ENCODE data around the gene AMN1. TPM values are rescaled to one million over a fixed set of nuclear protein-coding genes. Genes with fewer than 3 reads are reported as not detected.

AMN1 gene
- total and polyA plus RNA-seq, 2 of the 13 experiments (the other 11 are each of a cell fraction or from before 2014, with no cell fraction given) = 7.5 to 26.5 TPM

GRCh38 chr12:31756977-31757420 is 28.2 kb upstream of the AMN1 start:
- Histone ChIP-seq H3K27ac (ENCODE audit: extremely low read length, insufficient read depth, low read length) (no peak overlapping the region), H3K9me3 (ENCODE audit: low read length) (no peaks in the 10 kb centered on the region), H3K36me3 (replicated peaks in 1 of 2; ENCODE audit: control insufficient read depth in 1 of 2, insufficient read depth in 2 of 2, low read length in 2 of 2) (no peaks in the 10 kb centered on the region), H3K9ac (ENCODE audit: insufficient read depth, low read depth, low read length) (no peak overlapping the region), H3K79me2 (ENCODE audit: insufficient read depth, low read length) (no peaks in the 10 kb centered on the region), H3K4me2 (ENCODE audit: low read depth, low read length) (no peak overlapping the region), H3K27me3 (ENCODE audit: control insufficient read depth in 1 of 2, insufficient read depth in 2 of 2, low read length in 2 of 2) (no peaks in the 10 kb centered on the region), H3K4me3 (replicated peaks in 1 of 3; ENCODE audit: insufficient read depth in 1 of 3, low read depth in 2 of 3, low read length in 3 of 3) (no peak overlapping the region), H3K4me1 (ENCODE audit: insufficient read depth, low read length) (peaks cover 23% of the 10 kb centered on the region), H4K20me1 (ENCODE audit: insufficient read depth, low read length) (no peaks in the 10 kb centered on the region), H2AFZ (ENCODE audit: low read length) (no peak overlapping the region)
- no peak for TF ChIP-seq NFKBIZ (CRISPR knock-in tag; IDR thresholded peaks at IDR 0.05)
- TF ChIP-seq, protein P1, sequence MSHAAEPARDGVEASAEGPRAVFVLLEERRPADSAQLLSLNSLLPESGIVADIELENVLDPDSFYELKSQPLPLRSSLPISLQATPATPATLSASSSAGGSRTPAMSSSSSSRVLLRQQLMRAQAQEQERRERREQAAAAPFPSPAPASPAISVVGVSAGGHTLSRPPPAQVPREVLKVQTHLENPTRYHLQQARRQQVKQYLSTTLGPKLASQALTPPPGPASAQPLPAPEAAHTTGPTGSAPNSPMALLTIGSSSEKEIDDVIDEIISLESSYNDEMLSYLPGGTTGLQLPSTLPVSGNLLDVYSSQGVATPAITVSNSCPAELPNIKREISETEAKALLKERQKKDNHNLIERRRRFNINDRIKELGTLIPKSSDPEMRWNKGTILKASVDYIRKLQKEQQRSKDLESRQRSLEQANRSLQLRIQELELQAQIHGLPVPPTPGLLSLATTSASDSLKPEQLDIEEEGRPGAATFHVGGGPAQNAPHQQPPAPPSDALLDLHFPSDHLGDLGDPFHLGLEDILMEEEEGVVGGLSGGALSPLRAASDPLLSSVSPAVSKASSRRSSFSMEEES (CRISPR knock-in tag; IDR thresholded peaks at IDR 0.05) = peak; percentile 31; the same call in 1 of the 2 replicates
- TF ChIP-seq ZNF598 (CRISPR knock-in tag; IDR thresholded peaks at IDR 0.05; ENCODE audit: borderline replicate concordance) = no peak
- peak; percentile 35; the same call in 1 of the 2 replicates for TF ChIP-seq GATAD2A (CRISPR knock-in tag; IDR thresholded peaks at IDR 0.05)
- TF ChIP-seq ARNTL (CRISPR knock-in tag; IDR thresholded peaks at IDR 0.05) = no peak
- no peak for TF ChIP-seq GTF2F1 (IDR thresholded peaks at IDR 0.05; ENCODE audit: low read length)
- TF ChIP-seq MAFK (conservative IDR thresholded peaks at IDR 0.05 in 1 of 2, IDR thresholded peaks at IDR 0.05 in 1 of 2; ENCODE audit: low read length in 2 of 2) = peak in 1 of 2 experiments; percentile 9; a peak in 1 of 4 replicates
- TF ChIP-seq CHD4 (IDR thresholded peaks at IDR 0.05; ENCODE audit: borderline replicate concordance, low read length) = no peak
- peak in 1 of 2 experiments; percentile 16; a peak in 1 of 4 replicates for TF ChIP-seq EP300 (IDR thresholded peaks at IDR 0.05; ENCODE audit: low read depth in 2 of 2, low read length in 2 of 2)
- no peak for TF ChIP-seq EP300 (CRISPR knock-in tag; IDR thresholded peaks at IDR 0.05; ENCODE audit: borderline replicate concordance)
- no peak for TF ChIP-seq SOX5 (CRISPR knock-in tag; IDR thresholded peaks at IDR 0.05; ENCODE audit: borderline replicate concordance)
- TF ChIP-seq RAD51 (IDR thresholded peaks at IDR 0.05; ENCODE audit: borderline replicate concordance) = no peak
- TF ChIP-seq FOSL2 (CRISPR knock-in tag; IDR thresholded peaks at IDR 0.05) = peak; percentile 74
- intact Hi-C loops (cut with micrococcal nuclease; ENCODE audit: unreplicated experiment) = no loop called here
- POLR2A ChIA-PET = interaction anchor here (1.0 kb wide), 1 partner anchor 16 kb away, joined by 3 read pairs; no protein-coding TSS in a partner anchor
- 43% methylated on average over 1 of the region's 1 CpG for whole genome bisulfite sequencing (ENCODE audit: low lambda C conversion rate)
- DNase-seq (ENCODE audit: low spot score) (peak; percentile 41), ATAC-seq (peak; percentile 43; the same call in 1 of the 3 replicates), FAIRE-seq (no peak)
- CTCF ChIA-PET (ENCODE audit: low intra/inter-chr PET ratio, low total read pairs) = no interaction called here
- no TSS peak for BruUV-seq (replicated peaks)
- in situ Hi-C loops (cut with HindIII; ENCODE audit: extremely low pct_ligation_motif_present, low pct_unique_long_range_greater_than_20kb) = no loop called here

All from HepG2 (cell line).